K562 treated with DMSO at 1 percent for 24 hours (cell line): ENCODE measurements around the gene PUS10. TPM values are rescaled to one million over a fixed set of nuclear protein-coding genes. Genes with fewer than 3 reads are reported as not detected.

ENCODE experiments used
- total RNA-seq: library from RNA; unstranded; fragments of 300-600 nt; gene quantifications from 2 replicates; pipeline ENCODE4 v1.2.3, GENCODE V29; 2022; ENCODE audit warnings: low read depth; ENCODE audit not compliant: insufficient read depth

Gene PUS10
- total RNA-seq: 2.7 and 5.1 TPM in 2 replicates

GRCh38 chr2:61017556-61018317, at the start of gene PUS10, which contains the start of gene PEX13:
PUS10 (minus strand) TSS chr2:61018255; CDS start chr2:61011890, 6,365 bp downstream.
PEX13 (plus strand) TSS chr2:61017720; CDS start chr2:61017760, 40 bp downstream.

GRCh38 chr2:61065714-61066709, 48.0 kb upstream of the PUS10 start, which contains the start of gene SANBR:
SANBR (plus strand) TSS chr2:61065871; CDS start chr2:61070351, 4,480 bp downstream.

Other genes with a start within 250 kb of the PUS10 start
- gene REL, start 136.7 kb downstream of the PUS10 start, total RNA-seq: 3.6 and 4.0 TPM in 2 replicates
- 7.1 and 9.2 TPM in 2 replicates for gene PEX13, start 535 bp downstream of the PUS10 start, total RNA-seq
- 4.9 and 5.8 TPM in 2 replicates for gene SANBR, start 47.6 kb upstream of the PUS10 start, total RNA-seq
- gene C2orf74, start 143.9 kb upstream of the PUS10 start, total RNA-seq: not detected in 2 replicates